OCI-LY1 (cell line): ENCODE data around the gene BAD.

Experiments
- H2AFZ ChIP-seq: fragments of 200-600 bp; sonication (generic), shearing (Covaris generic); 2 replicates; pipeline ENCODE4 v1.6.0; 2014; ENCODE audit warnings: antibody characterized with exemption, mild to moderate bottlenecking, low read length
- H3F3A ChIP-seq: fragments of 200-600 bp; sonication (generic), shearing (Covaris generic); 2 replicates; pipeline ENCODE4 v1.6.0; 2014; ENCODE audit warnings: mild to moderate bottlenecking, antibody characterized with exemption, low read length, moderate library complexity; ENCODE audit not compliant: insufficient read depth
- H3K27ac ChIP-seq: fragments of 200-600 bp; sonication (generic); 2 replicates; pipeline ENCODE4 v1.5.1; 2014; ENCODE audit warnings: low read length, mixed run types, mild to moderate bottlenecking, low read depth; ENCODE audit not compliant: poor library complexity, severe bottlenecking
- H3K27me3 ChIP-seq: fragments of 200-600 bp; sonication (generic); 2 replicates; pipeline ENCODE4 v1.6.0; 2014; ENCODE audit warnings: antibody characterized with exemption, mild to moderate bottlenecking, low read length, moderate library complexity; ENCODE audit not compliant: insufficient read depth
- H3K36me3 ChIP-seq: fragments of 200-600 bp; sonication (generic); 2 replicates; pipeline ENCODE4 v1.6.1; 2014; ENCODE audit warnings: mild to moderate bottlenecking, antibody characterized with exemption, low read length, moderate library complexity, mixed read lengths; ENCODE audit not compliant: insufficient read depth
- H3K4me1 ChIP-seq: fragments of 200-600 bp; sonication (generic); 2 replicates; pipeline ENCODE4 v1.5.1; 2014; ENCODE audit warnings: mild to moderate bottlenecking, low read length, moderate library complexity; ENCODE audit not compliant: insufficient read depth, severe bottlenecking
- H3K4me2 ChIP-seq: fragments of 200-600 bp; sonication (generic), shearing (Covaris generic); 2 replicates; pipeline ENCODE4 v1.6.1; 2014; ENCODE audit warnings: low read length
- H3K4me3 ChIP-seq: fragments of 200-600 bp; sonication (generic); 2 replicates; pipeline ENCODE4 v1.5.1; 2014; ENCODE audit warnings: low read length, low read depth, mild to moderate bottlenecking, mixed read lengths; ENCODE audit not compliant: poor library complexity, severe bottlenecking
- H3K79me2 ChIP-seq: fragments of 200-600 bp; shearing (Covaris generic); 2 replicates; pipeline ENCODE4 v1.6.1; 2016; ENCODE audit warnings: mixed run types, low read length, mixed read lengths; ENCODE audit not compliant: insufficient read depth
- H3K9ac ChIP-seq: fragments of 200-600 bp; sonication (generic), shearing (Covaris generic); 2 replicates; pipeline ENCODE4 v1.6.1; 2014; ENCODE audit warnings: mild to moderate bottlenecking, low read length, mixed read lengths
- H3K9me2 ChIP-seq: fragments of 200-600 bp; sonication (generic), shearing (Covaris generic); 2 replicates; pipeline ENCODE4 v1.6.1; 2014; ENCODE audit warnings: low read depth, mild to moderate bottlenecking, low read length, mixed read lengths
- H3K9me3 ChIP-seq: fragments of 200-600 bp; shearing (Covaris generic); 2 replicates; pipeline ENCODE4 v1.6.1; 2014; ENCODE audit warnings: low read length, mixed read lengths
- H4K20me1 ChIP-seq: fragments of 200-600 bp; sonication (generic), shearing (Covaris generic); 2 replicates; pipeline ENCODE4 v1.6.0; 2016; ENCODE audit warnings: mild to moderate bottlenecking, low read length; ENCODE audit not compliant: insufficient read depth
- EZH2 ChIP-seq: fragments of 200-600 bp; sonication (generic), shearing (Covaris generic); IDR thresholded peaks from 2 replicates; pipeline ENCODE4 v1.8.0; 2017; ENCODE audit warnings: borderline replicate concordance, mixed run types, mild to moderate bottlenecking, antibody characterized with exemption, low read length, moderate library complexity, mixed read lengths
- TF ChIP-seq, protein P1 (sequence below): fragments of 200-600 bp; sonication (generic), shearing (Covaris generic); IDR thresholded peaks from 2 replicates; pipeline ENCODE4 v1.5.1; 2017; ENCODE audit warnings: mild to moderate bottlenecking, antibody characterized with exemption, low read length, moderate library complexity, mixed read lengths

Gene BAD

DNA sequence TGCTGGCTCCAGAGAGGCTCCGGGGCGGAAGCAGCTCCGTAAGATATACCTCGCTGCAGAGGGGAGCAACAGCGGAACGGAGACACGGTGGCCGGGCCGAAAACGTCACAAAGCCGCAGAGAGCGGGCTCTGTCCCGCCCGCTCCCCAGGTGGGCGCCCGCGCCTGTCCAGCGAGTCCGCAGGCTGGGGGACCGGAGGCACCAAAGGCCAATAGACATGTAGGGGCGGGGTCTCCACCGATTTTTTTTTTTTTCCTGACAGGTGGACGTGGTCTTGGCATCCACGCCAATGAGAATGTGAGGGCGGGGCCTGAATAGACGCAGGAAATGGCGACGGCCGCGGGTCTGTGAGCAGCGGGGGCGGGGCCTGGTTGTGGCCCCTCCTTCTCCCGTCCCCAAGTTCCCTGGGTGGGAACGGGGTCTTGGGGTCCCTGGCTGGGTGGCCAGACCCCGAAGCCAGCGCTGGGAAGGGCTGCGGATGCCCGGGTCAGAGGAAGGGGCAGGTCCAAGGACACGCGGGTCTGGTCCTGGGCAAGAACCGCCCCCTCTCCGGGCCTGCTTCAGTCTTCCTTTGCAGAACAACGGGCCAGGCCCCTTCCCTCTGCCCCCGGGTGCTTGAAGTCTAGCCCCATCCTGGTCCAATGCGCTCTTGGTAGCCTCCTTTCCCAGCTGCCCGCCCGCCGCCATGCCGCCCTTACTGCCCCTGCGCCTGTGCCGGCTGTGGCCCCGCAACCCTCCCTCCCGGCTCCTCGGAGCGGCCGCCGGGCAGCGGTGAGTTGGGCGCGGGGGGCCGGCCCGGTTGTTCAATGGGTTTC lies 54.1 kb downstream of the BAD start, which contains the start of gene DNAJC4:
DNAJC4 (plus strand) TSS at position 378 of the 814 bp plus-strand sequence; CDS start at position 685, 307 bp downstream.
- peak within 1 kb of the TSS; percentile 79 for H3K27ac ChIP-seq
- H3K27me3 ChIP-seq: no peaks in the 10 kb centered on the region
- H4K20me1 ChIP-seq: no peaks in the 10 kb centered on the region
- TF ChIP-seq EZH2: no peak
- TF ChIP-seq, protein P1, sequence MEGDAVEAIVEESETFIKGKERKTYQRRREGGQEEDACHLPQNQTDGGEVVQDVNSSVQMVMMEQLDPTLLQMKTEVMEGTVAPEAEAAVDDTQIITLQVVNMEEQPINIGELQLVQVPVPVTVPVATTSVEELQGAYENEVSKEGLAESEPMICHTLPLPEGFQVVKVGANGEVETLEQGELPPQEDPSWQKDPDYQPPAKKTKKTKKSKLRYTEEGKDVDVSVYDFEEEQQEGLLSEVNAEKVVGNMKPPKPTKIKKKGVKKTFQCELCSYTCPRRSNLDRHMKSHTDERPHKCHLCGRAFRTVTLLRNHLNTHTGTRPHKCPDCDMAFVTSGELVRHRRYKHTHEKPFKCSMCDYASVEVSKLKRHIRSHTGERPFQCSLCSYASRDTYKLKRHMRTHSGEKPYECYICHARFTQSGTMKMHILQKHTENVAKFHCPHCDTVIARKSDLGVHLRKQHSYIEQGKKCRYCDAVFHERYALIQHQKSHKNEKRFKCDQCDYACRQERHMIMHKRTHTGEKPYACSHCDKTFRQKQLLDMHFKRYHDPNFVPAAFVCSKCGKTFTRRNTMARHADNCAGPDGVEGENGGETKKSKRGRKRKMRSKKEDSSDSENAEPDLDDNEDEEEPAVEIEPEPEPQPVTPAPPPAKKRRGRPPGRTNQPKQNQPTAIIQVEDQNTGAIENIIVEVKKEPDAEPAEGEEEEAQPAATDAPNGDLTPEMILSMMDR: no peak
- no peak within 1 kb of the TSS for H2AFZ ChIP-seq
- H3K79me2 ChIP-seq: no peaks in the 10 kb centered on the region
- no peaks in the 10 kb centered on the region for H3K9me2 ChIP-seq
- H3K4me3 ChIP-seq: peak within 1 kb of the TSS; percentile 68
- peaks cover 58% of the 10 kb centered on the region for H3K4me1 ChIP-seq
- no peaks in the 10 kb centered on the region for H3F3A ChIP-seq
- H3K4me2 ChIP-seq: peak within 1 kb of the TSS; percentile 79
- peaks cover under 1% of the 10 kb centered on the region; the same call in 1 of the 2 replicates for H3K36me3 ChIP-seq
- no peaks in the 10 kb centered on the region for H3K9me3 ChIP-seq
- H3K9ac ChIP-seq: peak within 1 kb of the TSS; percentile 71

DNA sequence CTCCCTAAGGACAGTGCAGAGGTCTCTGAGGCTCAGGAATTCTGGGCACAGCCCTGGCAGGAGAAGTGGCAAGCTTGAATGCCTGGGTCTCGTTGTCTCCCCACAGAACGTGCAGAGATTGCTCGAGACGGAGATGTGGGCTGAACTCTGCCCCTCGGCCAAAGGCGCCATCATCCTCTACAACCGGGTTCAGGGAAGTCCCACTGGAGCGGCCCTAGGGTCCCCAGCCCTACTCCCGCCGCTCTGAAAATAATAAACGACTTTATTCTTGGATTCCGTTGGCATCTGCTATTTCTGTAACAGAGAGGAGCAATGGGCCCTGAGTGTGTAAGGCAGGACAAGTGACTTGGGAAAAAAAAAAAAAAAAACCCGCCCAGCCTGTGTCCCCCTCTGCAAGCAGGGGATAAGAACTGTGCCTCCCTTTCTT lies 54.7 kb downstream of the BAD start:
- H2AFZ ChIP-seq: no peak overlapping the region
- peak overlapping the region; percentile 79 for H3K27ac ChIP-seq
- peaks cover 59% of the 10 kb centered on the region for H3K4me1 ChIP-seq

DNA sequence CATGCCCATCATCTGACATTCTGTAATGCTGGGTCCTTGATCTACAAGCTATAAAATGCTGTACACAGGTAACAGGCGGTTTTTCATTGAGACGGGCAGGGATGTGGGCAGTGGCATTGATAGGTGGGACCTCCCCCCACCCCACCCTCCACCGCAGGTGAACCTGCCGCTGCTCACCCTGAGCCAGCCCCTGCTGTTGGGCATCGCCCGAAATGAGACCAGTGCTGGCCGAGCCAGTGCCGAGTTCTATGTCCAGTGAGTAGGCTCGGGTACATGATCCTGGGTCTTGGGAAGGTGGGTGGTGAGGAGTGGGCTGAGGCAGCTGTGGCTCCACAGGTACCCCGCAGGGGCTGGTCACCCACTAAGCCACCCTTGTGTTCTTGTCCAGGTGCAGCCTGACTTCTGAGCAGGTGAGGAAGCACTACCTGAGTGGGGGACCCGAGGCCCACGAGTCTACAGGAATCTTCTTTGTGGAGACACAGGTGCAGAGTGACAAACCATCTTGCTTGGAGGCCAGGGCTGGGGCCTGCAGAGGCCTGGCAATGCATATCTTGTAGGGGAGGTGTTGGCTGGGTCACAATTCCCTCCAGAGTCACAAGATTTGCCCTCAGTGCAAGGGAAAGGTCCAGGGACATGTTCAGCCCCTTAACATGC lies 55.2 kb downstream of the BAD start:
- peak overlapping the region; percentile 71; the same call in 1 of the 2 replicates for H3K9ac ChIP-seq

More for the DNA sequence above, 54.7 kb downstream of the BAD start:
- H3K36me3 ChIP-seq: no peaks in the 10 kb centered on the region; the same call in 1 of the 2 replicates
- H3K4me3 ChIP-seq: peak overlapping the region; percentile 68
- no peaks in the 10 kb centered on the region for H3K27me3 ChIP-seq
- H3K4me2 ChIP-seq: peak overlapping the region; percentile 79
- H3K79me2 ChIP-seq: no peaks in the 10 kb centered on the region
- H3F3A ChIP-seq: no peaks in the 10 kb centered on the region
- no peaks in the 10 kb centered on the region for H3K9me3 ChIP-seq
- H3K9me2 ChIP-seq: no peaks in the 10 kb centered on the region
- H4K20me1 ChIP-seq: no peaks in the 10 kb centered on the region
- no peak for TF ChIP-seq EZH2
- TF ChIP-seq, protein P1: no peak
- peak overlapping the region; percentile 71 for H3K9ac ChIP-seq

More for the DNA sequence above, 55.2 kb downstream of the BAD start:
- Histone ChIP-seq H3K4me2 (peak overlapping the region; percentile 79), H3K4me3 (peak overlapping the region; percentile 68), H3K27me3 (no peaks in the 10 kb centered on the region), H2AFZ (no peak overlapping the region), H3K79me2 (no peaks in the 10 kb centered on the region), H3K9me3 (no peaks in the 10 kb centered on the region), H3K4me1 (peaks cover 65% of the 10 kb centered on the region), H3F3A (no peaks in the 10 kb centered on the region), H3K36me3 (peaks cover 4% of the 10 kb centered on the region; the same call in 1 of the 2 replicates), H3K27ac (peak overlapping the region; percentile 79), H4K20me1 (no peaks in the 10 kb centered on the region), H3K9me2 (no peaks in the 10 kb centered on the region)
- TF ChIP-seq, protein P1: no peak
- no peak for TF ChIP-seq EZH2
